Lung microvascular endothelial cell (primary cell): ENCODE data around the gene SFXN3. TPM values are rescaled to one million over a fixed set of nuclear protein-coding genes. Genes with fewer than 3 reads are reported as not detected.

ENCODE experiments used
- DNase-seq, 2 donors: peaks; one replicate each; pipeline versions ENCODE4 v3.0.0 to v3.0.0-alpha.2; 2010; ENCODE audit warnings: low read depth in 2 of 2
- total RNA-seq: library from RNA; depleted of rRNA; stranded (reverse); fragments of >200 nt; gene quantifications from 2 replicates; pipeline ENCODE4 v1.2.1, GENCODE V29; 2014

SFXN3 gene
- total RNA-seq: 46.4 and 56.0 TPM in 2 replicates

- DNase-seq: peak; percentile 94 to 97
Observed at GRCh38 chr10:101031128-101031795, at the start of gene SFXN3, which contains the start of gene PDZD7. Gene SFXN3, plus strand, starts transcription at chr10:101031234. Its CDS starts 3,461 bp downstream, at chr10:101034695. Gene PDZD7, minus strand, starts transcription at chr10:101031129. Its CDS starts 910 bp downstream, at chr10:101030219.

DNA sequence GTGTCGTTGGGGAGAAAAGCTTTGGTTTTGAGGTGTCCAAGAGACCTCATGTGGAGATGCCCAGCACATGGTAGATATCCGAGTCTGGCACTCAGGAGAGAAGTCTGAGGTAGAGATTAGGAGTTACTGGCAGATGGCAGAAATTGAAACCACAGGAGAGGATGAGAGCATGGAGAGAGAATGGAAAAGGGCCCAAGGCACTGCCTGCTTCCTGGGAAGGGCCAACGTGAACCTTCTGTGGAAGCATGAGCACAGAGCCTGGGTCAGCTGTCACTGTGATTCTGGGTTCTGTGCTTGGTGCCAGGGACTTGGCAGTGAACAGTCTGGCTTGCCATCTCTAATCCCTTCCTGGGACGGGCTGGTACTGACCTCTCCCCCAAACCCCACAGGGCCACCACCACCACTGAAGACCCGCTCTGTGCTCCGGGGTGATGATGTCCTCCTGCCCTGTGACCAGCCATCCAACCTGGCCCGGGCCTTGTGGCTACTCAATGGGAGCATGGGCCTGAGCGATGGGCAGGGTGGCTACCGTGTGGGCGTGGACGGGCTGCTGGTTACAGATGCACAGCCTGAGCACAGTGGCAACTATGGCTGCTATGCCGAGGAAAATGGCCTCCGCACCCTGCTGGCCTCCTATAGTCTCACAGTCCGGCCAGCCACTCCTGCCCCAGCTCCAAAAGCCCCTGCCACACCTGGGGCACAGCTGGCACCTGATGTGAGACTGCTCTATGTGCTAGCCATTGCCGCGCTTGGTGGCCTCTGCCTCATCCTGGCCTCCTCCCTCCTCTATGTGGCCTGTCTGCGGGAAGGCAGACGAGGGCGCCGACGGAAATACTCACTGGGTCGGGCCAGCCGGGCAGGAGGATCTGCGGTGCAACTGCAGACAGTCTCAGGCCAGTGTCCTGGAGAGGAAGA is 47.9 kb upstream of the SFXN3 start:
- DNase-seq: no peak

DNA sequence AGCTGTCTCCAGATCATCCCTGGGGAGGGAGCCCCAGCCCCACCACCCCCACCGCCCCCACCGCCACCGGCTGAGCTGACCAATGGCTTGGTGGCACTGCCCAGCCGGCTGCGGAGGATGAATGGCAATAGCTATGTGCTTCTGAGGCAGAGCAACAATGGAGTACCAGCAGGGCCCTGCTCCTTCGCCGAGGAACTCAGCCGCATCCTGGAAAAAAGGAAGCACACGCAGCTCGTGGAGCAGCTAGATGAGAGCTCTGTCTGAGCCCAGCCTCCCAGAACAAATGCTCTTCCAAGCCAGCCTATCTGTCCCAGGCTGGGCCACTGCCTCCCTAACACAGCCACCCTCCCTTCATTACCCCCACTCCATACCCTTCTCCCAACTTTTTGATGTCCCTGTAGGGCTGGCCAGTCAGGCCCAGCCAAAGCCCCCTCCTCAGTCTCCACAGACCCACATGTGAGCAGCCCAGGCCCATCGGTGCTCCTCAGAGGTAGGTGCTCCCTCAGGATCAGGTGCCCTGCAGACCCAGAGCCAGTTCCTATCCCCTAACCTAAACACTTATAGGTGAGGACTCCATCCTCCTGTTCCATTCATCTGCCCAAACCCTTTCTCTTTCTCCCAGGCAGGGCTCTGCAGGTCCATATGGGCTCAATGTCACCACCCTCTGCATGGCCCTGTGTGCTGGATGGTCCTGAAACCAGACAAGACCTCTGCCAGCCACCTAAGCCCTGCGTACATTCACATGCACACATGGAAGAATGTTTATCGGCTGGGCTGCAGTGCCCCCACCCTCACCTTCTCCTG is 47.0 kb upstream of the SFXN3 start:
- DNase-seq: no peak

DNA sequence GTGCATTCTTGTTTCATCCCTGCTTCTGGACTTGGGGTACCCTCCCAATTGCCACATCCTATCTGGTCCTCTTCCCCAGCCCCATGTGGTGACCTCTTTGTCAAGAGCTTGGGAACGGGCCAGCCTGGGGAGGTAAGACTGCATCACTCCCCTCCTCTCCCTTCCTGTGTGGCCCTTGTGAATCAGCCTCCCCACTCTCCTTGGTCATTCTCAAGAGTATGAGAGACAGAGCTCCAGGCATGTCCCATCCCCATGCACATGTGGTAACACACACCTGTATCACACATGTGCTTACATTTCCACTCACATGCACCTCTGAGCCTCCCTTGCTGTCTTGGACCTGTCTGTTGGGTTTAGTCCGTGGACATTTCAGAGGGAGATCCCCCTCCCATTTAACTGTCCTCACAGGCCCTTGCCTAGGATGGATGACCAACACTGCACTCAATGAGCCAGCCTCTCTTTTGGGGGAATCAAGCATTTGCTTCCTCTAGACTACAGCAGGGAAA is 46.3 kb upstream of the SFXN3 start:
- DNase-seq: no peak

- no peak for DNase-seq
Observed at GRCh38 chr10:100985336-100985735, 45.7 kb upstream of the SFXN3 start.

DNA sequence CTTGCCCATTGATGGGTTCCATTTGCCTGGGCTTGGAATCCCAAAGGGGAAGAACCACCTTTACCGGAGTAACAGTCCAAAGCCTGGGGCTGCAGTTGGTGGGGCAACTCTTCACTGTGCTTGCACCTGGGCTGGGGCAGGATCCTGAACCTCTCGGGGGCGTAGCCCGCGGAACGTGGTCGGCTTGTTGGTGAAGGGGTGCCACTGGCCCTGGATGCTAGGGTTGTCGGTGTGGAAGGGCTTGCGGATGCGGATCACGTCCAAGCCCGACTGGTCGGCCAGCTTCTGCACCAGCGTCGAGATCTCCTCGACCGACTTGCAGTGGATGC is 44.4 kb upstream of the SFXN3 start:
- DNase-seq: no peak

- DNase-seq: peak; percentile 79 to 81
Observed at GRCh38 chr10:100986952-100987684, 43.9 kb upstream of the SFXN3 start, which contains the start of the genes MRPL43 and TWNK. Gene MRPL43, minus strand, starts transcription at chr10:100987497. Its CDS starts 54 bp downstream, at chr10:100987443. Gene TWNK, plus strand, starts transcription at chr10:100987543. Its CDS starts 668 bp downstream, at chr10:100988211.

GRCh38 chr10:100987685-100988049 is 43.4 kb upstream of the SFXN3 start:
- no peak for DNase-seq

DNA sequence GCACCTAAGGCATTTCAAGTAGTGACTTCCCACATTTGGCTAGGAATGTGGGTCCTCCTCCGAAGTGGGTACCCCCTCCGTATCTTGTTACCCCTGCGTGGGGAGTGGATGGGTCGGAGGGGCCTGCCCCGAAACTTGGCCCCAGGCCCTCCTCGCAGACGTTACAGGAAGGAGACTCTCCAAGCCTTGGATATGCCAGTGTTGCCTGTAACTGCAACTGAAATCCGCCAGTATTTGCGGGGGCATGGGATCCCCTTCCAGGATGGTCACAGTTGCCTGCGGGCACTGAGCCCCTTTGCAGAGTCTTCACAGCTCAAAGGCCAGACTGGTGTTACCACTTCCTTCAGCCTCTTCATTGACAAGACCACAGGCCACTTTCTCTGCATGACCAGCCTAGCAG is 42.9 kb upstream of the SFXN3 start:
- no peak for DNase-seq

- no peak for DNase-seq
Observed at GRCh38 chr10:100989088-100989487, 41.9 kb upstream of the SFXN3 start.

GRCh38 chr10:100993986-100994708 is 36.9 kb upstream of the SFXN3 start:
- DNase-seq: peak; percentile 42 to 66

- no peak for DNase-seq
Observed at GRCh38 chr10:100995181-100995580, 35.9 kb upstream of the SFXN3 start.

- no peak for DNase-seq
Observed at GRCh38 chr10:100996678-100997359, 34.2 kb upstream of the SFXN3 start.

DNA sequence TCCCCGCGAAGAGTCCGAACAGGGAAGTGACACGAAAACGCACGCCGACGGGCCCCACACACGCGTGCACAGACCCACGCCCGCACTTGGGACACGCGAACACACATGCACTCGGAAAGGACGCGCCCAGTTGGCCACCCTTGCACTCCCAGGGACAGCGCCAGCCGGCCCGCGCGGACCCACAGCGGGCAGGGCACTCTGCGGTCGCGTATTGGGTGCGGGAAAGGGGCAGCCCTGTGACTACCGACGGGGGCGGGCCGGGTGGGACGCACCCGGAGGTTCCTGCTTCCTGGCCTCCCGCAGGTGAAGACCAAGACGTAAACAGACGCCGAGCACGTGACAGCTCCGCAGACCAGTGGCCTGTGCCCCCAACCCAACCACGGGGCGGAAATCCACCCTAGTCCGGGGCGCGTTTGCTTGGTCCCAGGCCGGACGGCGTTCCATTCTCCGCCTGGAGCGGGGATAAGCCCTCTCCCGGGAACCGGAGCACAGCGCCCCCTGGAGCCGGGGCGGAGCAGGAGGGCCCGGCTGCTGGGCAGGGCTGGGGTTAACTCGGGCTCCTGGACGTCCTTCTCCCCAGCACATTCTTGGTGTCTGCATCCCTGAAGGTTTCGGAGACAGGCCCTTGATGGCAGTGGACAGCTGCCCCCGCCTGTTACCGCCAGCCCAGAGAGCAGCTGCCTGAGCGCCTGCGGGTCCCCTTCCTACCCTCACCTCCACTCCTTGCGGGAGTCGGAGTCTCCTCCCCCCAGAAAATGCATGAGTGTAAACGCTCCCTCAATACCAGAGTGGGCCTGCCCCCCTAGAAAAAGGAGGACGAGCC is 33.5 kb upstream of the SFXN3 start:
- DNase-seq: peak; percentile 68 to 77

DNA sequence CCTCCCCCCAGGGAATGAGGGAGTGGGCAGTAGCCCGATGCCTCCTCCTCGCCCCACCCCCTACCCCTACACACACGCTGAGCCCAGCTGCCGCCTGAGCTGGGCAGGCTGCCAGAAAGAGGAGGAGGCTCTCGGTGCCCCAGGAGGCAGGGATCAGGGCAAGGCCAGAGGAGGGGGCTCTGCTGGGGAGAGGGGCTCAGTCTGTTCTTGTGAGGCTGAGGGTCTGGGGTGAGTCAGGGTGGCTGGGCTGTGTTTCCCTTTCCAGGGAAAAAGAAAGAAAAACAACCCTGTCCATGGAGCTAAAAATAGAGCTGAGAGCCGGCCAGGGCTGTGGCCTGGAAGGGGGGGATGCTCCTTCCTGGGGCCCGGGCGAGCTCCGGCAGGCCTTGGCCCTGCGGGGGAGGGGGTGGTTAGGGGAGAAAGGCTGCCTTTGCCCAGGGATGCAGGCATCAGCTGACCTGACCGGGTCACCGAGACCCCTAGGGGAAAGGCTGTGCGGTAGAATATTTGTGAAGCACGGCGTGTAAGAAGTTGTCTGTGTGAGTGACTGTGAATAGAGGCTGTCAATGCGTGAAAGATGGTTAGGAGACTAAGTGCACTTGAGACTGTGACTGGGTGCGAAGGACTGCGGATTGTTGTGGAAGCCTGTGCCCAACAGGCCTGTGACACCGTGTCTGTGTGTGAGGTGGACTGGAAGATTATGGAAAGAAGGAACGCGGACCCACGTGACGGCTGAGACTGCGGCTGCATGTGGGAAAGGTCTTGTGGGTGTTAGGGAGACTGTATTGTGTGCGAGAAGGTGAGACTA is 32.6 kb upstream of the SFXN3 start:
- peak; percentile 64 to 74 for DNase-seq

DNA sequence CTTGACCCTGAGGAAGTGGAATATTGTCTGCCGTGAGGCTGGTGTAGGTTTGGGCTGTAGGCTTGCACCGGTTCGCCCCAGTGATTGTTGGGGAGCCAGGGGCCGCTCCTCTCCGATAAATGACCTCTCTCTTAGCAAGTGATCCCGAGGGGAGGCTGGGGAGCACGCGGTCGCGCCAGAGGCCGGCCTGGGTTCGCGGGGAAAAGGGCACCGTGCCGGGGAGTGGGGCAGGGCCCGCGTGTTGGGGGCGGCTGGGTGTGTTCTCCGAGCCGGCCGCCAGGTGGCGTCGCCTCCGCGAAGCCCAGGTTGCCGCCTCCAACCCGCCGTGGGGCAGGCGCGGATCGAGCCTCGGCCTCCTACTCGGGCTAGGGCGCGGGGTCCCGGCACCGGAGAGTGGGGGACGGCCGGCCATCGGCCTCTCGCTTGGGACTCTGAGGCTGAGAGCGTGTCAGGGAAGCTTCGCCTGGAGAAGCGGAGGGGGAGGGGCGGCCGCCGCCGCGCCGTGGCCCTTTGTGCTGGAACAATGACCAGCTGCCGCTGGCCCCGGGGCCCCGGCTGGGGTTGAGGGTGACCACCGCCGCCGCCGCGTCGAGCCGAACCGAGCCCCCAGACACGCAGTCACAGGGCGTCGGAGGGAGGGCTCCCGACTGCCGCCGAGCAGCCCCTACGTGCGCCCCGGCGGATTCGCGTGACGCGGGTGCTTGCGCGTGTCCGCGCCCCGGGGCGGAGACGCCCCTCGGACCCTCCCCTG is 31.9 kb upstream of the SFXN3 start:
- peak; percentile 80 to 87 for DNase-seq

DNA sequence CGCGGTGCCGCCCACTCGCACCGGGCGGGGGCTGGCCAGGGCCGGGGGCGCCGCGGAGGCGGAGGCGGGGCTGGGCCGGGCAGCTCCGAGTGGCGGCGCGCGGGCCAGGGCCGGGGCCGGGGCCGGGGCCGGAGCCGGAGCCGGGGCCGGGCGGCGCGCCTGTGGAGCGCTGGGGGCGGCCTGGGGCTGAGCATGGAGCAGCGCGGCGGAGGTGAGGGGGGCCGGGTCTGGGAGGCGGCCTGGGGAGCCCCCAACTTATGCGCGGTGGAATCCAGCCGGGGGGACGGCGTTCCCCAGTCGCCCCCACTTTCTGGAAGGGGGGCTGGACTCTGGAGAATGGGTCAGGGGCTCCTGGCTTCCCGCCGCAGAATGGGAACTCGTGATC is 31.3 kb upstream of the SFXN3 start, which contains the start of gene LZTS2:
LZTS2 (plus strand) TSS at position 67 of the 385 bp plus-strand sequence. CDS start 2,731 bp downstream, outside the sequence.
- DNase-seq: no peak
